Thymus (tissue), 11 donors: ENCODE data around the gene TUBAL3. TPM values are rescaled to one million over a fixed set of nuclear protein-coding genes. Genes with fewer than 3 reads are reported as not detected.
"Not testable (repeated sequence)": the region's sequence is repeated elsewhere in the genome, so short reads cannot be mapped to it uniquely, and the experiment has no call there.

Experiments
- DNase-seq, 9 donors: peaks; one replicate each; pipeline ENCODE4 v3.0.0-alpha.2; 2013; ENCODE audit warnings: low spot score in 9 of 9, low read depth in 6 of 9, missing footprints in 1 of 9
- H3K27ac ChIP-seq, 2 donors: one replicate each; pipeline ENCODE4 v1.5.1; 2013; ENCODE audit warnings: control low read depth in 1 of 2, low read depth in 1 of 2, low read length in 1 of 2, mild to moderate bottlenecking in 1 of 2, moderate library complexity in 1 of 2
- H3K27me3 ChIP-seq, 2 donors: one replicate each; pipeline ENCODE4 v1.5.1; 2013; ENCODE audit warnings: low read length in 1 of 2; ENCODE audit not compliant: control insufficient read depth in 2 of 2, insufficient read depth in 1 of 2
- H3K36me3 ChIP-seq, 2 donors: one replicate each; pipeline ENCODE4 v1.5.1; 2013; ENCODE audit warnings: low read length in 1 of 2, mild to moderate bottlenecking in 1 of 2, moderate library complexity in 1 of 2; ENCODE audit not compliant: control insufficient read depth in 2 of 2, insufficient read depth in 2 of 2
- H3K4me1 ChIP-seq, 2 donors: one replicate each; pipeline ENCODE4 v1.5.1; 2013; ENCODE audit warnings: low read length in 2 of 2; ENCODE audit not compliant: control insufficient read depth in 2 of 2, insufficient read depth in 2 of 2
- H3K4me3 ChIP-seq, 2 donors: one replicate each; pipeline ENCODE4 v1.5.1; 2013; ENCODE audit warnings: low read length in 2 of 2, control low read depth in 1 of 2, mild to moderate bottlenecking in 1 of 2
- H3K9me3 ChIP-seq, 2 donors: one replicate each; pipeline ENCODE4 v1.5.1; 2013; ENCODE audit warnings: low read length in 1 of 2, mild to moderate bottlenecking in 1 of 2; ENCODE audit not compliant: control insufficient read depth in 2 of 2, insufficient read depth in 1 of 2
- WGBS: extraction: QIAGEN DNeasy Blood & Tissue Kit; methylation state at CpG from one replicate; pipeline ENCODE4 v1.1.7; 2013; 5-methylcytosine and 5-hydroxymethylcytosine counted together
- polyA plus RNA-seq: library from polyadenylated mRNA; stranded (reverse); fragments of 200-250 nt; gene quantifications from one replicate; pipeline ENCODE4 v1.2.3, GENCODE V29; 2013
- total RNA-seq: library from RNA; stranded (reverse); fragments of 120-200 nt; gene quantifications from one replicate; pipeline ENCODE4 v1.2.4, GENCODE V29; 2013
- donor health status: healthy.

TUBAL3 gene
- total and polyA plus RNA-seq, 2 donors: 0.46 to 1.3 TPM

- Histone ChIP-seq H3K36me3 (no peaks in the 10 kb centered on the region), H3K4me1 (peaks cover 0 to 3% of the 10 kb centered on the region in 2 donors), H3K27me3 (no peaks in the 10 kb centered on the region), H3K4me3 (peak overlapping the region; percentile 61 to 90), H3K9me3 (no peaks in the 10 kb centered on the region), H3K27ac (no peak overlapping the region)
- 53% methylated on average over 3 of the region's 3 CpGs for WGBS
- no peak for DNase-seq
Observed at GRCh38 chr10:5411941-5412276, 7.3 kb upstream of the TUBAL3 start.

- not testable (repeated sequence) for H3K9me3 ChIP-seq, H3K27me3 ChIP-seq, H3K27ac ChIP-seq, H3K36me3 ChIP-seq, H3K4me1 ChIP-seq, H3K4me3 ChIP-seq, DNase-seq
Observed at GRCh38 chr10:5410787-5411186, 6.2 kb upstream of the TUBAL3 start.

- 94% methylated on average over 1 of the region's 1 CpG for WGBS
Observed at GRCh38 chr10:5406918-5407317, 2.3 kb upstream of the TUBAL3 start.

GRCh38 chr10:5402798-5403197 lies 1.8 kb downstream of the TUBAL3 start:
- no peaks in the 10 kb centered on the region for H3K4me1 ChIP-seq
- no peaks in the 10 kb centered on the region for H3K9me3 ChIP-seq
- no peaks in the 10 kb centered on the region for H3K27me3 ChIP-seq
- no peaks in the 10 kb centered on the region for H3K36me3 ChIP-seq
- 98% methylated on average over 3 of the region's 3 CpGs for WGBS
- H3K27ac ChIP-seq: no peak overlapping the region
- no peak overlapping the region for H3K4me3 ChIP-seq
- no peak for DNase-seq

More at GRCh38 chr10:5406918-5407317, 2.3 kb upstream of the TUBAL3 start:
- Histone ChIP-seq H3K4me1 (no peaks in the 10 kb centered on the region), H3K4me3 (no peak overlapping the region), H3K36me3 (no peaks in the 10 kb centered on the region), H3K27ac (no peak overlapping the region), H3K9me3 (no peaks in the 10 kb centered on the region), H3K27me3 (no peaks in the 10 kb centered on the region)
- DNase-seq: no peak

GRCh38 chr10:5400468-5401240 lies 4.0 kb downstream of the TUBAL3 start:
- H3K27ac ChIP-seq: no peak overlapping the region
- WGBS: 96% methylated on average over 9 of the region's 9 CpGs

GRCh38 chr10:5399332-5399731 lies 5.3 kb downstream of the TUBAL3 start:
- Histone ChIP-seq H3K4me3 (no peak overlapping the region), H3K27me3 (no peaks in the 10 kb centered on the region), H3K27ac (no peak overlapping the region), H3K9me3 (no peaks in the 10 kb centered on the region), H3K4me1 (no peaks in the 10 kb centered on the region), H3K36me3 (no peaks in the 10 kb centered on the region)
- WGBS: 80% methylated on average over 6 of the region's 6 CpGs
- no peak for DNase-seq

More at GRCh38 chr10:5400468-5401240, 4.0 kb downstream of the TUBAL3 start:
- Histone ChIP-seq H3K27me3 (no peaks in the 10 kb centered on the region), H3K9me3 (no peaks in the 10 kb centered on the region), H3K4me1 (no peaks in the 10 kb centered on the region), H3K36me3 (no peaks in the 10 kb centered on the region), H3K4me3 (no peak overlapping the region)
- no peak for DNase-seq

GRCh38 chr10:5396556-5397300 lies 7.9 kb downstream of the TUBAL3 start:
- Histone ChIP-seq H3K27ac (no peak overlapping the region), H3K36me3 (no peaks in the 10 kb centered on the region), H3K4me3 (no peak overlapping the region), H3K27me3 (no peaks in the 10 kb centered on the region), H3K9me3 (peaks cover 0 to 4% of the 10 kb centered on the region in 2 donors), H3K4me1 (no peaks in the 10 kb centered on the region)
- 98% methylated on average over 12 of the region's 12 CpGs for WGBS
- DNase-seq: no peak

GRCh38 chr10:5395168-5395567 lies 9.5 kb downstream of the TUBAL3 start:
- no peak for DNase-seq
- Histone ChIP-seq H3K36me3 (no peaks in the 10 kb centered on the region), H3K4me1 (no peaks in the 10 kb centered on the region), H3K27me3 (no peaks in the 10 kb centered on the region), H3K4me3 (no peak overlapping the region), H3K27ac (no peak overlapping the region), H3K9me3 (peaks cover 0 to 4% of the 10 kb centered on the region in 2 donors)
- 97% methylated on average over 18 of the region's 18 CpGs for WGBS

GRCh38 chr10:5393529-5393928 lies 11.1 kb downstream of the TUBAL3 start:
- DNase-seq: no peak
- Histone ChIP-seq H3K27ac (no peak overlapping the region), H3K4me3 (no peak overlapping the region), H3K36me3 (no peaks in the 10 kb centered on the region), H3K9me3 (peaks cover 0 to 4% of the 10 kb centered on the region in 2 donors), H3K4me1 (no peaks in the 10 kb centered on the region), H3K27me3 (no peaks in the 10 kb centered on the region)
- 97% methylated on average over 14 of the region's 14 CpGs for WGBS
